T follicular helper cell (primary cell): ENCODE results near the gene TCN2.
"Not testable (repeated sequence)": the region's sequence is repeated elsewhere in the genome, so short reads cannot be mapped to it uniquely, and the experiment has no call there.

ENCODE experiments used
- DNase-seq: peaks from one replicate; pipeline ENCODE4 v3.0.0-alpha.2; 2020; ENCODE audit warnings: low read depth
- total RNA-seq, 2 experiments: gene quantifications; one replicate each; lab custom pipeline; 2026; lab: John Stamatoyannopoulos, UW

TCN2 gene
- total RNA-seq, result 0 to 0.30 reads per million in 2 experiments

DNA sequence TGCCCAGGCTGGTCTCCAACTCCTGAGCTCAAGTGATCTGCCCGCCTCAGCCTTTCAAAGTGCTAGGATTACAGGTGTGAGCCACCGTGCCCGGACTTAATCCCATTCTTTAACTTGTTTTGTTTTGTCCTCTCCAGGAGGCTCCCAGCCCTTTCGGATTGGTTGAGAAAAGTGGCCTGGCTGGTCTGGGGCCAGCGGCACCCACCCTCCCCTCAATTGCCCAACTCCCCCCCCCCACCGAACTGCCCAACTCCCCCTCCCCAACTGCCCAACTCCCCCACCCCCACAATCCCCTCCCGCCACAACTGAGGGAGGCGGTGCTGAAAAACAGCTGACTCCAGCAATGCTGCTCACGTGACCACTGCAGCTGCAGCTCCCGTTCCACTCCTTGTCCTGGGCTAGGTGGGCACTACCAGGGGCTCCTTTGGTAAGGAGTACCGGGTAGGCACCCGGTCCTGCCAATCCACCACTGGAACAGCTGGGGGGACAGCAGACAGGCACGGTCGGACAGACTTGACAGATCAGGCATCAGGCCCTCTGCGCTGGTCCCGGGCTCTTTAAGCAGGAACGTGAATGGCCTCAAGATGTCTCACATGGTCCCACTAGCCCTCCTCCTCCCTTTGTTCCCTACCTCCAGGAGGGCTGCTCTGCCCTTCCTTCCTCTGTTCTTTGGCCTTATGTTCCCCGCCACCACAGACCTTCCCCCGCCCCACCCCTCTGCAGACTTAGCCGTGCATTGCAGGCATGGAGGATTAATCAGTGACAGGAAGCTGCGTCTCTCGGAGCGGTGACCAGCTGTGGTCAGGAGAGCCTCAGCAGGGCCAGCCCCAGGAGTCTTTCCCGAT, at the start of gene TCN2:
TSS of gene TCN2 (plus strand) at position 720 of the 845 bp plus-strand sequence. CDS start 158 bp downstream, outside the sequence.
- DNase-seq, result no peak

GRCh38 chr22:30557243-30557642, 49.7 kb upstream of the TCN2 start:
- DNase-seq, result no peak

DNA sequence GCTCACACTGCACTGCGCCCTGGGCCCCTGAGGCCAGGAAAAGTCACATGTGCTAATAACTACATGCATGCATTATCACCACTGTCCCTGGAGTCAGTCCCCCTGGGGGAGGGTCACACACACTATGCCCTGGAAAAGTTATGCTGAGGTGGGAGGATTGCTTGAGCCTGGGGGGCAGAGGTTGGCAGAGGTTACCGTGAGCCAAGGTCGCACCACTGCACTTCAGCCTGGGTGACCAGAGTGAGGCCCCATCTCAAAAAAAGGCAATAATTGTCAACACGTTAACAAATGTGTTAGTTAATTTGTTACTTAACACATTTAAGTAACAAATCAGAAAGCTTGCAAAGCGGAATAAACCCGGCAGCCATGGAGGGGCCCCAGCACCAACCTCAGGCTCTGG, 47.1 kb upstream of the TCN2 start:
- no peak for DNase-seq

DNA sequence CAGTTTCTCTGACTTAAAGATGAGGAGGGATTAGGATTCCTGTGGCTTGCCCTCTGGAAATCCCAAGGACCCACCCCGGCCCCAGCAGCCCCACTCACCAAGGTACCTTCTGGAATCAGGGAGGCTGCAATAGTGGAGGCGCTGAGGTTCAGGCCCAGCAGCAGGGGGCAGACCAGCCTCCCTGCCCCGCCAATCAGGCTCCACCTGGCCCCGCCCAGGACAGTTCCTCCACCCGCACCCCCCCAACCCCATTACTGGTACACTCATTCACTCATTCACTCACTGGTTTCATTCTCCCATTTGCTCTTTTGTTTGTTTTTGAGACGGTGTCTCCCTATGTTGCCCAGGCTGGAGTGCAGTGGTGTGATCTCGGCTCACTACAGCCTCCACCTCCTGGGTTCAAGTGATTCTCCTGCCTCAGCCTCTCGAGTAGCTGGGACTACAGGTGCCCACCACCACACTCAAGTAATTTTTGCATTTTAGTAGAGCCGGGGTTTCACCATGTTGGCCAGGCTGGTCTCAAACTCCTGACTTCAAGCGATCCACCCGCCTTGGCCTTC, 46.3 kb upstream of the TCN2 start:
- DNase-seq, result not testable (repeated sequence)

GRCh38 chr22:30561402-30562189, 45.4 kb upstream of the TCN2 start:
- no peak for DNase-seq

- DNase-seq, result no peak
Observed at GRCh38 chr22:30562366-30562765, 44.6 kb upstream of the TCN2 start.

DNA sequence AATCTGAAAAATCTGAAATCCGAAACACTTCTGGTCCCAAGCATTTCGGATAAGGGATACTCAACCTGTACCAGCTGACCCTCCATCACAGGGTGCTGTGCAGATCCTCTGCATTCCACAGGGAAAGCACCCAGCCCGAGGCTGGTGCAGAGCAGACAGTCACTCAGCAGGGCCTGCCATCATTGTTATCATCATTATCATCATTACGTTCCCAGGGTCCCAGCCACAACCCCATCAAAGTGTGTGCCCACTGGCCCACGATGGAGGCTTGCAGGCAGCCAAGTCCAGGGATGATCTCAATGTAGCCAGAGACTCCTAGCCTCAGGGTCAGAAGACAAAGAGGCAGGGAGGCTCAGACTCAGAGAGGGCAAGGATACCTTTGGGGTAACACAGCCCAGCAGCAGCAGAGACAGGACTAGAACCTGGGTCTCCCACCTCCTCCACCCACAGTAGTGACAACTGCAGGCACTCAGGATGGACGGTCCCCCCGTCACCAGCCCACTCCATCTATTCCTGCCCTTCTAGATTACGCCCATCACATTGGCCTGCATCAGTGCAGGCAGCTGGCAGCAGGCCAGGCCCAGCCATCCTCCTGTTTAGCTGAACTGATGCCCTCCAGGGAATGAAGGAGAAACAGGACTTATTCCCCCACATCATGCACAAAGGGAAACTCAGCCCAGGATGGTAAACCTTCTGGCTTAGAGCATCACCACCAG, 42.8 kb upstream of the TCN2 start:
- DNase-seq, result no peak

DNA sequence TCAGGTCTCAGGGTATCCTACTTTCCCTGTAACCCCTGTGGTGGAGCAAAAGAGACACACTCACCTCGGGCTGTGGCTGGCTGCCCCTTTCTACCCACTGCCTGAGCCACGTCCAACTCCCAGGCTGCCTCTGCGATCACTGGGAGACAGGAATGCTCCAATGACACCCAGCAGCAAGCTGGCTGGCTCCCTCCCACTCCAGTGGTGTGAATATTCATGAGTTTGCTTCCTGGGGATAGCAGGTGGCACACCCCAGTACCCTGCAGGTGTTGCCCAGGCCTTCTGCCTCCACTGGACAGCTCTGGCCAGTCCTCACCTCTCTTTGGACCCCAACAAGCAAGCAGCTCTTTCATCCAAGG, 42.2 kb upstream of the TCN2 start:
- DNase-seq, result no peak

- DNase-seq, result no peak
Observed at GRCh38 chr22:30565341-30565740, 41.6 kb upstream of the TCN2 start.

GRCh38 chr22:30566125-30566524, 40.8 kb upstream of the TCN2 start:
- DNase-seq, result no peak

- DNase-seq, result not testable (repeated sequence)
Observed at GRCh38 chr22:30567277-30567676, 39.7 kb upstream of the TCN2 start.

DNA sequence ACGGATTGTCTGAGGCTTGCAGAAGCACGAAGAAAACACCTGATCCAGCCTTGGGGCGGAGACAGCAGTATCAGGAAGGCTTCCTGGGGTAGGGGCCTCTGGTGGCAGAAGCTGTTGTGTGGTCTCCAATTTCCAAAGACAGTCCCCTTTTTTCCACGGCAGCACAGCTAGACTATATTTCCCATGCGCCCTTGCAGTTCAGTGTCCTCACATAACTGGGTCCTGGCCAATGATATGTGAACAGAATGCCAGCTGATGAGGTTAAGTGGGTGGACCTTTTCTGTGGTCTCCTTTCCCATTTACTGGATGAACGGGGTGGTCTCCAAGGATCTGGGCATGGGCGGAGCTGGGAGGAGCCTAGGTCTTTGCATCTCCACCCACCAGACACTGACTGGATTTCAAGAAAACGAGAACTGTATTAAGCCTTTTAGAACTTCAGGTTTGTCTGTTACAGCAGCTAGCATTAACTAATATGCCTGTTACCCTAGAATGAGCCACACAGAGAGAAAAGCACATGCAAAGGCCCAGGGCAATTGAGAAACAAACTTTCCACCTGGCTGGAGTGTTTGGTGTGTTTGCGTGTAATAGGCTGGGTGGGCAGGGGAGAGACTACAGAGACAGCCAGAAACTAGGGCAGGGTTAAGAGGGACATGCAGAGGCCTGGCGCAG, 38.7 kb upstream of the TCN2 start:
- DNase-seq, result no peak

DNA sequence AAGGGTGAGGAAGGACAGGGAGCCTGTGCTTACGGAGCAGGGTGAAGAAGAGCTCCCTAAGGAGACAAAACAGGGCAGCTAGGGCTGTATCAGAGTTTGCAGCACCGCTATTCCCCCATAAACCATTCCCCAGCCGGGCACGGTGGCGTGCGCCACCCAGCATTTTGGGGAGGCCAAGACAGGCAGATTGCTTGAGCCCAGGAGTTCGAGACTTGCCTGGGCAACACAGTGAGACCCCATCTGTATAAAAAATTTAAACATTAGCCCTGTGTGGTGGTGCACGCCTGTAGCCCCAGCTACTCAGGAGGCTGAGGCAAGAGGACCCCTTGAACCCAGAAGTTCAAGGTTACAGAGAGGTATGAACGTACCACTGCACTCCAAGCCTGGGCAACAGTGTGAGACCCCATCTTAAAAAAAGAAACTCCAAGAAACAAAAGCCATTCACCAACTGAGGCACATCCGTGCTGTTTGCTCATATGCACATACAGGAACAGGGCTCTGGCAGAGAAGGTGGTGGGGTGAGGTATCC, 37.2 kb upstream of the TCN2 start:
- DNase-seq, result no peak

GRCh38 chr22:30572210-30572609, 34.8 kb upstream of the TCN2 start:
- no peak for DNase-seq

- DNase-seq, result no peak
Observed at GRCh38 chr22:30572840-30573593, 34.0 kb upstream of the TCN2 start.

DNA sequence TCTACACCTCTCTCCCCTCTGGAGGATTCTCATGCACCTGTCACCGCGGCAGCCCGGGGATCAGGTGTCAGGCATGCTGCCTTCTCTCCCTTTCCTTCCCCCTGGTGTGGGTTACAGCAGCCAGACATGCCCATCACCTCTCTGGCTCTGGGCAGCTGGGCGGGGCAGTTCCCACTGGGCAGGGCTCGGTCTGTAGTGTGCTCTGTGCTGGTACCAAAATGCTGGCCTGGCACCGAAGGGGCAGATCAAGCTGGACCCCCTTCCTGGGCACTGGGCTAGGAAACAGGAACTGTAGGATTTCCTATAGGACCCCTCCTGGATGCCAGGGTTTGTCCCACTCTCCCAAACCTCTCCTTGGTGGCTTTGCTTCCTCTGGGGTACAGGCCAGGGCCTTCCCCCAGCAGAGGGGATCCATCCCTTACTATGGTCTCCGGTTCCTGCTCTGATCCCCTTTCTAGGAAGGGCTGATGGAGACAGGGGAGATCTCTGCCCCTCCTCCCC, 33.3 kb upstream of the TCN2 start:
- no peak for DNase-seq

GRCh38 chr22:30574095-30574981, 32.6 kb upstream of the TCN2 start, which contains the start of gene GAL3ST1:
Gene GAL3ST1, minus strand, starts transcription at chr22:30574665. Its CDS starts 17,273 bp downstream, at chr22:30557392.
- DNase-seq, result no peak

DNA sequence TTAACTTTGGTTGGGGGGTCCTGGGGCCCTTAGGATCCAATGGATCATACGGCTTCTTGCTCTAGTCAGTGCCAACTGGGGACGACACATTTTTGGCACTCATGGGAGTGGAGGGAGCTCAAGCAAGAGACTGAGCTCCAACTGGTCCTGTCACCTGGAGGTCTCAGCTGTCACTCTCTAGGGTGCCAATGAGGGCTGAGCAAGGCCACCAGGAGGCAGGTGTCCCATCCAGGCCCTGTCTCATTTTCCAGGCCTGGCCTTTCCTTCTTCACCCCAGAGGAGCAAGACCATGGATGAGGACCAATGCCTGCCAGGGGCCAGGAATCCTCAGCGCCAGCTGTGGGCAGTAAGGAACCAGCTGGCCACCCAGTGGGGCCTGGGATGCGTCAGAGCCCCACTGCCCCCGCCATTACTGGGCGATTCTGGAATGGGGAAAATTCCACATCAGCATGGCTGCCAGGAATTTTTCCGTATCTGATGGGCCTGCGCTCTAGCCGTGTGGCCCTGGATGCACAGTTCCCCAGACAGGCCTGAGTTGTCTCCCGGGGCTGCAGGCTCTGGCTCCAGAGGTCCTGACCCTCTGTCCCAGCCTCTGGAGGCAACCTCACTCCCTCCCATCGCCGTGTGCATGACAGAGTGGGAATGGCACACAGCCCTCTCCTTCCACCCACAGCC, 31.8 kb upstream of the TCN2 start:
- no peak for DNase-seq

DNA sequence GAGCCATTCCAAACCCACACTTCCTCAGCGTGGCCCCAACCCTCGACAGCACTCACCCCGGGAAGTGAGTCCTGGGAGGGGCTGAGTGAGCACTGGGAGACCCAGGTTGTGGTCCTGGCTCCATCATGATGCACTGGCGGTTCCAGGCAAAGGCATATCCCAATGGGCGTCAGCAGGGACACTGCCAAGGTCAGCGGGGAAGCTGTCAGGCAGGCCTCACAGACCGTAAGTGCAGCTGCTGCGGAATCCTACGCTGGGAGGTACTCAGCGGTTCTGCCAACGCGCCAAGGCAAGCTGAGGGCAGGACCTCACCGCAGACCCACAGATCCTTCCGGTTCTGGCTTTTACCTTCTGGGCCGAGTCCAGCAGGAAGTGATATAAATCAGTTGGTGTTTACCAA, 31.1 kb upstream of the TCN2 start:
- no peak for DNase-seq
